Occipital lobe (tissue), 2 donors: ENCODE data around the gene SOX11. TPM values are rescaled to one million over a fixed set of nuclear protein-coding genes. Genes with fewer than 3 reads are reported as not detected.

Source experiments
- DNase-seq: peaks from one replicate; lab custom pipeline; 2025; lab: John Stamatoyannopoulos, UW
- total RNA-seq: library from RNA; depleted of rRNA; stranded (reverse); fragments of >200 nt; gene quantifications from one replicate; pipeline ENCODE4 v1.2.3, GENCODE V29; 2014

SOX11 gene
- total RNA-seq, 1 donor from 2014 or later = 413 TPM

GRCh38 chr2:5691221-5691984 lies 781 bp upstream of the SOX11 start:
- no peak for DNase-seq

- no peak for DNase-seq
These were observed 540 bp downstream of the SOX11 start for GRCh38 chr2:5692561-5693286.

- DNase-seq = no peak
These were observed 1.4 kb downstream of the SOX11 start for GRCh38 chr2:5693287-5694201.

GRCh38 chr2:5694306-5694705 lies 2.1 kb downstream of the SOX11 start:
- DNase-seq = no peak

- no peak for DNase-seq
These were observed 3.6 kb downstream of the SOX11 start for GRCh38 chr2:5695654-5696403.

GRCh38 chr2:5696404-5696944 lies 4.3 kb downstream of the SOX11 start:
- DNase-seq = no peak

GRCh38 chr2:5696945-5697521 lies 4.8 kb downstream of the SOX11 start:
- no peak for DNase-seq

- DNase-seq = no peak
These were observed 5.4 kb downstream of the SOX11 start for GRCh38 chr2:5697562-5697961.

- DNase-seq = no peak
These were observed 6.0 kb downstream of the SOX11 start for GRCh38 chr2:5698134-5698533.

GRCh38 chr2:5699963-5700362 lies 7.8 kb downstream of the SOX11 start:
- no peak for DNase-seq

- DNase-seq = no peak
These were observed 8.4 kb downstream of the SOX11 start for GRCh38 chr2:5700551-5700950.

- no peak for DNase-seq
These were observed 9.1 kb downstream of the SOX11 start for GRCh38 chr2:5701266-5701665.

GRCh38 chr2:5703166-5703565 lies 11.0 kb downstream of the SOX11 start:
- no peak for DNase-seq

GRCh38 chr2:5705490-5705889 lies 13.3 kb downstream of the SOX11 start:
- DNase-seq = no peak

- DNase-seq = no peak
These were observed 14.7 kb downstream of the SOX11 start for GRCh38 chr2:5706717-5707455.

- no peak for DNase-seq
These were observed 18.4 kb downstream of the SOX11 start for GRCh38 chr2:5710615-5711014.

- no peak for DNase-seq
These were observed 20.9 kb downstream of the SOX11 start for GRCh38 chr2:5713101-5713500.

- DNase-seq = no peak
These were observed 27.6 kb downstream of the SOX11 start for GRCh38 chr2:5719629-5720334.

- no peak for DNase-seq
These were observed 28.2 kb downstream of the SOX11 start for GRCh38 chr2:5720426-5720825.
